Stimulated activated CD8-positive, alpha-beta memory T cell treated with anti-CD3 and anti-CD28 coated beads, Interleukin-15, amount 100 ng/mL, for 24 hours (primary cell): ENCODE data around the gene JAKMIP2.

Source experiments
- DNase-seq: peaks from one replicate; pipeline ENCODE4 v3.0.0-alpha.2; 2020; ENCODE audit warnings: low read depth

JAKMIP2 gene

DNA sequence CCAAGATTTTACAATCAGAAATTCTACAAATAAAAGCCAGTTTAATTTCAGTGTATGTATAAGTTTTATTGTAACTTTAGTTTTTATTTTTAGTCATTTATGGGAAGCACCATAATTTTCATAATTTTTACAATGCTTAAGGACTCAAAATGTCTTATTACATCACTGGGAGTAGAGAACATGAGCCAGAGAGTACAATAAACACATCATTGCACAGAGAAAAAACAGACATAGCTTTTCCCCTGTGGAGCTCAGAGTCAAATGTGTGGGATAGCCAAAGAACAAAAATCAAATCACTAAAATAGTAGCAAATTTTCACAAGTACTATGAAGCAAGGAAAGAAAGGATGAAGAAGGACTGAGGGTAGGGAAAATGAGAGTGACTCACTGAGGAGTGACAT is 5.5 kb upstream of the JAKMIP2 start:
- DNase-seq: no peak

DNA sequence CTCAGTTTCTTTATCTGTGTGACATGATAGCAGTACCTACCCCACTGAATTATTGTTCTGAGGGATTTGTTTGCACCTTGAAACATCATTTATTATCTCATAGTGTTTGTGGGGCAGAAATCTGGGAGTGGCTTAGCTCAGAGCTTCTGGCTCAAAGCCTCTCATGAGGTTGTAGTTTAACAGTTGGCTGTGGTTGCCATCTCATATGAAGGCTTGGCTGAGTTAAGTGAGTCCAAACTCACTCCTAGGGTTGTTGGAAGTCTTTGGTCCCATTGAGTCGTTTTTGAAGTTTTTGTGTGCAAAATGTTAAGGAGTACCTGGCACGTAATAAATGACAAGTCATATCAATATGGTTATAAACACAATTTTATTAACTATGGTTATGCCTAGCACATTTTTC is 3.6 kb upstream of the JAKMIP2 start:
- no peak for DNase-seq

DNA sequence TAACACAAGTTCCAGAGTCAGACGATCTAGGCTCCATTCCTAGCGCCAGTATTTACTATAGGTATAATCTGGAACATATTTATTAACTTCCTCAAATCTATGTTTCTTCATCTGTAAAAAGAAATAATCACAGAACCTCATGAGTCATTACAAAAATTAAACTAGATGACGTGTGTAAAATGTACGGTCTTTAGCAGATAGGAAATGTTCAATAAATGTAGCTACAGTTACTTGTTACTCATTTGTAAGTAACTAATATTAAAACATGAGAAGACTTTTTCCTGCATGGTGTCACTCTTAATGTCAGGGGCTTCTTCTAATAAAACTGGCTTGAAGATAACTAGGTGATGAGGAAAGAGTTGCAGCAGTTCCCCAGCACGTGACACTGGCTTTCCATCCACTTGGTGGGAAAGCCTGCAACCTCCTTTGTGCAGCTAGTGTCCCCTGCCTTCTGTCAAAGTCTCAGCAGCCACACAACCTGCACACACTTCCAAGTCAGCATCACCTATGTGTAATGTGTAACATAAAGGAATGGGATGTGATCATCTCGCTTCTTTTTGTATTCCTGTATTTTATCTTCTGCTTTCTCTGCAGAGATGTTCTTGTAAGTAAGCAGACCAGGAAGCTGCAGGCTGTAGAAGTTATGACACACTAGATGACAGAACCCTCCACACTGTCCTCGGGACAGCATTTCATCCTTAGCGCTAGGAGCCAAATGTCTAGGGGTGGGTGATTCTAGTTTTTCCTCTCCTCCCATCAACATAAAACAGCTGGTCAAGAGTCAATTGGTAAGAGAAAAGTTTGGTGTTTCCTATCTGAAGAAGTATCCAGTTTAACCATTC is 1.8 kb upstream of the JAKMIP2 start:
- no peak for DNase-seq

DNA sequence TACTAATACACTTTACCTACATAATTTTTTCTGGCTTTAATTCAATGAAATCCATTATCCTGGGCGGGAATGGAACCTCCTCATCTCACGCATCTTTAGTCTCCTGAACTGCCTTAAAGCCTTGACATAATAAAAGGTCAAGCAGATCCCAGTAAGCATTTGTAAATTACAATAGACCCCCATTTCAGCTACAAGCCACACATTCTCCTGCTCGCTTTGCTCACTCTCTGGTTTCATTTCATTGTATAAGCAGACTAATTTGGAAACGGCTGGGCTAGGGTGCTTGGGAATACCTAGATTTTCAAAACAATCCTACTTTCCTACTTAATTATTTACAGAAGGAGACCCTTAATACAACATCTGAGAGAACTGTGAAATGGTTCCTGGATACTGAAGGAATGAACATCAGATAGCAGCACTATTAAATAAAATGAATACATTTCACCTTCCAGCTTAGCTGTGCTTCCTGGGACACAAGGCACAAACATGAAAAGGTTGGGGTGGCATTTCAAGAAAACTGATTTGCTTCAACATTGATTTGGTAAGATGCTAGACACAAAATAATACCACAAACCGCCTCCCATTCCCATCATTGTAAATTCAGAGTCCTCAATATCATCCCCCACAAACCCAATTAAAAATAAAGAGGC is 1.5 kb downstream of the JAKMIP2 start:
- DNase-seq: no peak

DNA sequence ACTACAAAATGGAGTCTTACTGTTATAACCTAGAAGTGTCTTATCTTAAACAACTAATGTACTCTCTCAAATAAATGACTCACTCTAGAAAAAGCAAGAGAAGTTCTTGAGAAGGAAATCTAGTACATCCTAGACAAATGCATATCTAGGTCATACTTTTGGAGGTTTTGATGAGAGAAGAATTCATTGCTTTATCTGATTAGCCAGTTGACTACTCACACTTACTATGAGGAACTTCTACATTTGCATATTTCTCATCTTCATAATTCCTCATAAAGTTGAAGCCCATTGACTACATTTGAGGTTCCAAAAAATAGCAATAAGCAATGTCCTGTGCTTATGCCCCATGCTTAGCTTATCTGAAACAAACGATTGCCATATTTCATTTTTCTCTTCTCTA is 2.8 kb downstream of the JAKMIP2 start:
- DNase-seq: no peak

DNA sequence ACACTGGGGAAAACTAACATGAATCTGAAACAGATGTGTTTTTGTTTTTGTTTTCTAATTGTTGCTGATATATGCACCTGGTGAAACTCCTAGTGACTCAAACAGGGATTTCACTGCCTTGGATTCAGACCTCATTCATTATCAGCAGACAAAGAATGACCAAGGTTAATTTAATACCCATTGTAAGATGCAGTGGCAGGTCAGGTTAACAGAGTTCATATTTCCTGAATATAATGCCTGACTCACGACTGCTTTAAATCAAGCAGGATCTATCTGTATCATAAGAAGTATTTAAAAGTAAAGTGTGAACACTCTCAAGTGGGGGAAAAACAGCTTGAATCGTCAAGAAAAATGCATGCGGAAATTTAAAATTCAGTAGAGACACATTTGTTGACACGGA is 5.5 kb downstream of the JAKMIP2 start:
- DNase-seq: no peak

DNA sequence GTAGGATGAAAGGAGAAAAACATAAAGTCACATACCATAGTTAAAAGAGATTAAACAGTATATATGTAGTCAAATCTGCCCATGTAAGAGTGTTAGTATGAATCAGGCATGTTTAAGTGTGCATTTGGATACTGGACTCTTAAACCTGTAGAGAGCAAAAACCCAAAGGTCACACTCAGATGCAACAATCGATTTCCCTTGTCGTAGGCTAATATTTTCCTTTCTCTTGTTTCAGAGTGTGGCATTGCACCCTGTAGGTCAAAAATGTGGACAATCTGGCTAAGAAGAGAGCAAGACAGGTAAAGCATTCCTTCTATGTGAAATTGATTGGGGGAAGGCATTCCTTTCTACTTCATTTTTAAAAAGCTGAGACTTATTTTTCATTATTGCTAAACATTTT is 8.9 kb downstream of the JAKMIP2 start:
- no peak for DNase-seq

DNA sequence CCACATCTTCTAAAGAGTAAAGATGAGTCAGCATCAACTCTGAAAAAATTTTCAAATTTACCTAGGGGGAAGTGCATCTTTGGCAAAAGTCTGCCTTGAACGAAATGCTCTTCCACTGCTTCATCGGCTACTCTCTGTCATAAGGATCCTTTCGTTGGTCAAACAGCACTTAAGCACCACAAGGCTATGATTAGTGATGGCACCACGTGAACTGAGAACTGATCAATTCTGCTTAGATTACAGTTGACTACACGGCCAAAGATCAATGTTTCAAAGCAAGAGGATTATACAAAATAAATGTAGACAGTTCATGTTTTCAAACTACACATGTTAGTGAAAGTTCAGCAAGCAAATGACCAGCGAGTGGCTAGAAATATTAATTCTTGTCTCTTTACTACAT is 9.4 kb downstream of the JAKMIP2 start:
- no peak for DNase-seq

DNA sequence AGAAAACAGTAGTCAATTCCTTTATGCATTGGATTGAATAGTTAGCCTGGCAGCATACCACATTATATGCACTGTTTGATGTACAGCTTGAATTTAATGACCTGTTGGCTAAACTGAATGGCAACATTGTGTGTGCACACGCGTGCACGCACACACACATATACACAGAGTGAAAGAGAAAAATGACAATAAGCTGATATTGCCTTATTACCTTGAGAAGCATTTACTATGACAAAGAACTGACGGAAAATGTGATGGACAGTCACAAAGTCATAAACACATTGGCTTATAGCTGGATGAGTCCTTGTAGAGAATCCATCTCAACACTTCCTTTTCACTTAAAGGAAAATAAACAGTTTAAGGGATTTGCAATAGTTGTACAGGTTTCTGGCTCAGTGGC is 15.5 kb downstream of the JAKMIP2 start:
- DNase-seq: no peak

DNA sequence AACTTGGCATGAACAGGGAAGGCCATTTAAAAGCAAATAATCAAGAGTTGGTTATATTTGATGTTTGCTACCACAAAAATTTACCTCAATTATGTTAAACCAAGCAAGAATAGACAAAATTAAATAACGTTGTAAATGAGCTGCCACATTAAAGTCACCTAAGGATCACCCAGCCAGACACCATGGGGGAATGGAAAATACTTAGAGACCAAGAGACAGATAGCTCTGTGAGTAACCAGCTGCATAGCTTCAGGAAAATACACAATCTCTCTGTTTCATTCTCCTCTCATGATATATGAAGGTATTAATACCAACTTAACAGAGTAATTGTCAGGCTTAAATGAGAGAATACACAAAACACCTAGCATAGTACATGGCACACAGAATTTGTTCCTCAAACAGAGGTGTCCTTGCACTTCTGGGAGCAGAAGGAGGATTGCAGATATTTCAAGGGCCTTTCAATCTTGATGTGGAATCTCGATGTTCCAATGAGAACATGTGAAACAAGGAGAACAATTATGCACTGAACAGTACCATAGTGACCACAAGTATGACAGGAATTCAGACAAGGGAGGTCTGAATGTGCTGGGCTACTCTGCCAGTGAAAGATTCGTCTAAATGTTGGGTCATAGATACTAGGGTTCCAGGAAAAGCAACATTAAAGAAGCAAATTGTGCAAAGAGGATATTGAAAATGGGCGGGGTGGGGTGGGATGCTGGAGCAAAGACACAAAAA is 18.6 kb downstream of the JAKMIP2 start:
- no peak for DNase-seq

DNA sequence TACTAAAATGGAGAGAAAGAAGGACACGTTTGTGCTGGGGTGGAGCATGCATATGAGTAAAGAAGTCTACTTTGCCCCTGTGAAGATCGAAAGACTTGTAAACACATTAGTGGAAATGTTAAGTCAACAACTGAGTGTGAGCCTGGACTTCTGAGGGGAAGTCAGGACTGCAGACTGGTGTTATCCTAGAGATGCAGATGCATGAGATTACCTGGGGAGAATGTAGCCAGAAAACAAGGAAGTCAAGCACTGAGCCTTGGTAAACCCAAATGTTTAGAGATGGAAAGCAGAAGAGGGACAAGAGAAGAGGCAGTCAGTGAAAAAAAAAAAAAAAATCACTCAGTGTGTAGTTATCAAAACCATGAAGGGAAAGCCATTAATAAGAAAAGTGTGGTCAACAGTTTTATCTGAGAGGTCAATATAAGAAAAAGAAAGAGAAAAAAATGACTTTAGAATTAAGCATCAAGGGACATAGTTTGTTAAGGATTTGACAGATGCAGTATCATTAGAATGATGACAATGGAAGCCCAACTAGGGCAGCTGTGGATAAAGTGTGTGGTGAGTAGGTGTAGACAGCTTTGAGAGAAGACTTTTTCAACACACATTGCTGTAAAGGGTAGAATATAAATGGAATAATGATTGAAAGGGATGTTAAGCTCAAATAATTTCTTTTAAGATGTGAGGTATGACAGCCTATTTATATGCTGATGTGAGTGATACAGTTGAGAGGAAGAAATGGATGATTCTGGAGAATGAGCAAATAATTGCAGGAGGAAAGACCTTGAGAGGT is 22.2 kb downstream of the JAKMIP2 start:
- DNase-seq: no peak

DNA sequence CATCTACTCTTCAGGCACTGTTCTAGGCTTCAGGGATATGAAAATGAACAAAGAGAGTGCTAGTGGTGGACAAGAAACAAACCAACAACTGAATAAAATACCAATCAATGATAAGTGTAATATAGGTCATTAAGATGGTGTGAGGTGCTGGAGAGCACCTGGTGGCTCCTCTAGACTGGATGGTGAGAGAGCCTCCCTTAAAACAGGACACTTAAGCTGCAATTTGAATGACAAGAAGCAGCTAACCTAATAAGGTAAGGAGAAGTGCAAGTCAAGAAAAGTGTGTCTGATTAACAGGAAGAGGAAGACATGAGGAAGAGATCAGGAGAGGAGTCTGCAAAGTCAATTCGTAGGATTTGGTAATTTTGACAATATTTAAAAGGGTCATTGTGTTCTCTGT is 23.1 kb downstream of the JAKMIP2 start:
- no peak for DNase-seq

DNA sequence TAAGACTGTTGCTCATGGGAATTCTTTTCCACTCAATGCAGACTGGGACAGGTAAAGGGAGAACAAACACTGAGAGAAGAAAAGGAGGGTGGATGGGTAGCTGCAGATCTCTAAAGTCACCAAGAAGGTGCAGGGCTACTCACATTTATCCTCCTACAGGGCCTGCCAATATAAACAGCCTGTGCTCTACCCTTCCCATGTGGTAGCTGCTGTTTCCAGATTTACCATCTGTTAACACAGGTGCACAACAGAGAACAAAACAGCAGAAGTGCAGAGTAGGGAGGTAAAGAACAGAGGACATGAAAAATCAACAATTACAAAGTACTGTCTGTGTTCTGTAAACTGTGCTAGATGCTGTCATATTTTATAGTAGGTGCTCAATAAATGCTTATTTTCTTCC is 26.0 kb downstream of the JAKMIP2 start:
- DNase-seq: no peak

DNA sequence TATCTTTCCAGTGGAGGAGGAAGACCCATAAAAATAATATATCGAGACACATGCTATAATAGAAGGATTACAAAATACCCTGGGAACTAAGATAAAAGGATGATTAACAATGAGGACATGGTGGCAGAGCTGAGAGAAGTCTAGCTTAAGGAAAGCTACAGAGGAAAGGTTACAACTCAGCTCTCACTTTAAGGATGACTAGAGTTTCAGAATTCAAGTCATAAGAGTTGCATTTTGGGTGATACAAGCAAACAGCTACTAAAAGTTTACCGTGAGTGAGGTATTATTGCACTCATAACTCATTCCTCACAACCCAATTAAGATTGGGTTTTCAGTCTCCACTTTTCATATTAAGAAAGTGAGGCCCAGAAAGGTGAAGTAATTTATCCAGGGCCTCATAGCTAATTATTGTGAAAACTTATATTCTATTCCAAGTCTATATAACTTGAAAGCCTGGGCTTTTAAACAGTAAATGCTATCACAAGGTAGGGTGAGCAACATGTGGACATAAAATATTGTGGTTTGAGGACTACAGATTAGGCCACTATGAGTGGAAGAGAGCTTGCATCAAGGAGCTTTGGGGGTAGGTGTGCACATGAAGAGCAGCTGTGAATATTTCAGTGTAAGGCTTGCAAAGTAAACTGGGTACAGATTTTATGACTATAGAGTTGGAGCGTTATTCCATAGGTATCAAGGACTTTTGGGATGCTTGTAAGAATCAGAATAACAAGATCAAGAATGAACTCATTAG is 28.0 kb downstream of the JAKMIP2 start:
- DNase-seq: no peak

DNA sequence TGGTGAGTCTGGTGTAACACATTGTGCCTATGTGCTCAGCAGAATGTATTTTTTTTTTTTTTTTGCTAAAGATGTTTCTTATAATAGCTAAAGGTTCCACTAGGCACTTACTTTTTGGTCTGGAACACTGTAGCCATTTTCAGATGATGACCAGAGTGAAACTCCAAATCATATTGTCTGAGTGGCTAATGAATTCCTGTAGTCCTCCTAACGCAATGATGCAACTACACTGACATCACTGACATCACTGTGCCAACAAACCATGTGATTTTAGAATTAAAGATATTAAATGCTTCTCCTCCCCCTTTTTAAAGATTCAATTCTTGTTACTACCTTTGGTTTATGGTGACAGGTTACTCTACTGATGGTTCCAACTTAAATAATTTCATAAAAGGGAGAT is 28.8 kb downstream of the JAKMIP2 start:
- DNase-seq: no peak

DNA sequence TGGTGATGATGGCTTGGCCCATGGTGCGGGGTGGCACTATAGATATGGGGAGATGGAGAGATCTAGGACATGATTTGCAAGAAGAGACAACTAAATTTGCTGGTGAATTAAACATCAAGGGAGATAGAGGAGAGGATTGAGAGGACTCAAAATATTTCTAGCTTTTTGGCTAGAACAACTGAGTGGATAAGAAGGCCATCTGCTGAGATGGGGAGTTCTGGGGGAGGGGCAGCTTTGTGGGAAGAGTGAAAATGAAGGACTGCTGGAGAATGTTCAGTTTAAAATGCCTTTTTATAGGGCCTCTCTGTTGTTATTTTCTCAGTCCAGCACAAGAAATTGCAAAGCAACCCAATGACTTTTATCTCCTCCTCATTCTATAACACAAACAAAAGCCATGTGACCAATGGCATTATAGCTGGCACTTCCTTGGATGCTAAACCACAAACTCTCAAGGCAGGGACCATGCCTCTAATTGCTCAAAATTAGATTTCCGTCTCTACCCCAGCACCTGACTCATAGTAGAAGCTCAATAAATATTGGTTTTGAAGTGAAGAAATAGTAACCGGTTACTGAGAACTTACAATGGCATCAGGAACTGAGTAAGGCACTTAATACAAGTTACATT is 29.8 kb downstream of the JAKMIP2 start:
- no peak for DNase-seq

DNA sequence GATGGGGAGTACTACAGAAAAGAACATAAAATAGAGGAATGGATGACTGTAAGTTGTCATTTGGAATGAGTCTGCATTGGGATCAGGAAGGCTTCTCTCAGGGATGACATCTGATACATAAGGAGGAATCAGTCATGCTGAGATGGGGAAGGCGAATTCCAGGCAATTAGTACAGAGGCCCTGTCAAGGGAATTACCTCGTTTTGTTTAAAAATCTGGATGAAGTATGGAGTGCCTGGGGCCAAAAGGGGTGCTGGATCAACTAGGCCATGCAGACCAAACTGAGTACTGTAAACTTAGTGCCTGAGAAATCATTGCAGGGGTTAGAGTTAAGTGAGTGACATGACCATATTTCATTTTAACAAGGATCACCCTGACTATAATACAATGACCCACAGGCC is 30.5 kb downstream of the JAKMIP2 start:
- no peak for DNase-seq

DNA sequence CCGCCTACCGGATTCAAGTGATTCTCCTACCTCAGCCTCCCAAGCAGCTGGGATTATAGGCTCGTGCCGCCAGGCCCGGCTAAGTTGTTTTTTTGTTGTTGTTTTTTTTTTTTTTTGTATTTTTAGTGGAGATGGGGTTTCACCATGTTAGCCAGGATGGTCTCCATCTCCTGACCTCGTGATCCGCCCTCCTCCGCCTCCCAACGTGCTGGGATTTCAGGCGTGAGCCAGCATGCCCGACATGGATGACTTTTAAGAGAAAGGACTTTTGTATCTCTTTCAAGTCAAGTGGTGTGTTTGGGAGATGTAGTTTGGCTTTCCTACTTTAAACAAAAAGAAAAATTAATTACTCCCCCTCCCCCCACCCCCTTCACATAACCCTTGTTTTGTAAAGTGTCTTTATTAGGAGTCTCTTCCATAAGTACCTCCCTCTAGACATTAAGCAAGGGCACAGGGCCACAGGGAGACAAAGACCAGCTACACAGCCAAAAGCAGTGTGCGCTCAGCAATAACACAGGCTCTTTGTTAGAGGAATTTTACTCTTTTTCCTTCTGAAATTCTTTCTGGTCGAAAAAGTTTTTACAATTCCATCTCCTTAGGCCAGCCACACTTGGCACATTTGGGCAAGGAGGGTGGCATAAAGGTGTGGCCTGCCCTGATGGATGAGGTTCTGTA is 31.2 kb downstream of the JAKMIP2 start:
- no peak for DNase-seq

DNA sequence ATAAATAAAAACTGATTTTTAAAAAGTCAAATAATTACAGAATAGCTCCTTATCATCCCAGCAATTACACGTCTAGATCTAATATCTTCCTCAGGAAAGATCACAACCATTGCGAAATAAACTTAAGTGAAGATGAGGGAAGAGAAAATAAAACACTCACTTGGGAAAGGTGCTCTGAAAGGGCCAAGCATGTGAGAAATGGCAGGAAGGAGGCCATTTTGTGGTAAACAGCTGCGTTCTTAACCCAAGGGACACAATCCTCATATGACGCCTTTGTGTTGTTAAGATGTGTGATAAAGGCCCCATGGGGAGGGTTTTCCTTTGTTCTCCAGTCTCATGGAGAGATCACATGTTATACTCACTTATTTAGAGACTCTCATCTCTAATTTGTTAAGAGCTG is 32.5 kb downstream of the JAKMIP2 start:
- DNase-seq: no peak

DNA sequence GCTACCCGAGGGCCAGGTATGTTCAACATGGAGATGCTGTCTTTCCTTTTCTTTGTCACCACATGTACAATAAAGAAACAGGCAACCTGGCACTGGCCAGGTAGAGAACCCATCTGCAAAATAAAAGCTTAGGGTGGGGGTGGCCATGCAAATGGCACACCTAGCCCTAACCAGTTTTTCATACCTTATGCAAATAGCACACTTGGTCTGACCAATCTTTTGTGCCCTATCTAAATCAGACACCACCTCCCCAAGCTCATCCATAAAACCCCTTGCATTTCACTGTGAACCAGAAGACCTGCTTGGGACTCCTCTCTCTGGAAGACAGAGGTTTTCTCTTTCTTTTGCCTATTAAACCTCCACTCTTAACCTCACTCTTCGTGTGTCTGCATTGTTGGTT is 33.9 kb downstream of the JAKMIP2 start:
- DNase-seq: no peak

DNA sequence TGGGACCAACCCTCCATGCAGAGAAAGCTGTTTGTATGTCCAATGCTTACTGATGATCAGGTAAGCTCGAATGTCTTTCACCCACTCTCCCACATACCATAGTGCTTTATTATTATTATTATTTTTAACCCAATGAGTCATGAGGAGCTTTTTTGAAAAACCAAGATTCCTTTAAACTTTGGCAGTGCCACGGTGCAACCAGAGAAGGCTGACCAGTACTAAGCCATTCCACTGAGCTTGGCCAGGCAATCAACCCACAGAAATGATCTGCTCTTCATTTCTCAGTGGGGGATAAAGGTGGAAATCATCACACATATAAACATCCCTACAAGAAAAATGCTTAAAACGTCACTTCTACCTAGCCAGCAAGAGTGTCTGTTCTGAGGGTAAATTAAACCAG is 35.5 kb downstream of the JAKMIP2 start:
- DNase-seq: no peak
